Measurements from ENCODE around the gene ANKRD33.

The ANKRD33 gene

GRCh38 chr12:51867796-51868428 is 20.0 kb upstream of the ANKRD33 start:
- DNase-seq (ENCODE audit: low spot score in 2 of 2) (no peak), ATAC-seq (no peak)
- no peak overlapping the region for H3K27ac Mint-ChIP-seq
- no peaks in the 10 kb centered on the region for H3K9me3 Mint-ChIP-seq
- peaks cover 23% of the 10 kb centered on the region for H3K4me1 Mint-ChIP-seq
- H3K36me3 Mint-ChIP-seq: no peaks in the 10 kb centered on the region
- H3K4me3 Mint-ChIP-seq: no peak overlapping the region

GRCh38 chr12:51868821-51869495 is 18.9 kb upstream of the ANKRD33 start:
- Mint-ChIP-seq H3K4me1 (peaks cover 17% of the 10 kb centered on the region), H3K36me3 (no peaks in the 10 kb centered on the region), H3K27ac (no peak overlapping the region), H3K9me3 (no peaks in the 10 kb centered on the region), H3K4me3 (peak overlapping the region; percentile 21)
- no peak for DNase-seq (ENCODE audit: low spot score in 2 of 2)
- ATAC-seq: no peak

GRCh38 chr12:51869496-51869865 is 18.4 kb upstream of the ANKRD33 start:
- DNase-seq (ENCODE audit: low spot score in 2 of 2): no peak
- Mint-ChIP-seq H3K36me3 (no peaks in the 10 kb centered on the region), H3K4me1 (peaks cover 17% of the 10 kb centered on the region), H3K9me3 (no peaks in the 10 kb centered on the region), H3K27ac (no peak overlapping the region), H3K4me3 (no peak overlapping the region)
- ATAC-seq: no peak

GRCh38 chr12:51869931-51870330 is 18.0 kb upstream of the ANKRD33 start:
- H3K4me3 Mint-ChIP-seq: no peak overlapping the region
- H3K9me3 Mint-ChIP-seq: no peaks in the 10 kb centered on the region
- H3K4me1 Mint-ChIP-seq: peaks cover 17% of the 10 kb centered on the region
- DNase-seq (ENCODE audit: low spot score in 2 of 2) (no peak), ATAC-seq (no peak)
- H3K27ac Mint-ChIP-seq: peak overlapping the region; percentile 3
- no peaks in the 10 kb centered on the region for H3K36me3 Mint-ChIP-seq

DNA sequence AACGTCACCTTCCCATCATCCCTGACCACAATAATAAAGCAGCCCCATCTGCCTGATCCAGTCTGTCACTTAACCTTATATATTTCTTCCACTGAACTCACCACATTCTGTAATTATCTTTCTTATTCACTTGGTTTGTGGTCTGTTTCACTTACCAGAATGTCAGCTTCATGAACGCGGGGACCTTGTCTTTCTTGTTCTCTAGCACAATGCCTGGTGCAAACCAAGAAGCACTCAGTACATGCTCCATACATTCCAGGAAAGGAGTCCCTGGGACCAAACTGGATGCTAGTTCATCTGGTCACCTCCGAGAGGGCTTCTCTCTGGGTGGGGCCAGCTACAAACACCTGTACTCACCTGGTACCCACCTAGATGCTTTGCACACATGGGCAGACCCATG is 17.4 kb upstream of the ANKRD33 start:
- Mint-ChIP-seq H3K27ac (peak overlapping the region; percentile 3), H3K9me3 (no peaks in the 10 kb centered on the region), H3K4me1 (peaks cover 17% of the 10 kb centered on the region), H3K36me3 (no peaks in the 10 kb centered on the region), H3K4me3 (no peak overlapping the region)
- DNase-seq (ENCODE audit: low spot score in 2 of 2): no peak
- ATAC-seq: no peak

- Mint-ChIP-seq H3K27ac (no peak overlapping the region), H3K36me3 (no peaks in the 10 kb centered on the region), H3K9me3 (no peaks in the 10 kb centered on the region), H3K4me1 (peaks cover 17% of the 10 kb centered on the region), H3K4me3 (no peak overlapping the region)
- ATAC-seq (no peak), DNase-seq (ENCODE audit: low spot score in 2 of 2) (no peak)
These were observed 16.8 kb upstream of the ANKRD33 start for GRCh38 chr12:51871126-51871525.

DNA sequence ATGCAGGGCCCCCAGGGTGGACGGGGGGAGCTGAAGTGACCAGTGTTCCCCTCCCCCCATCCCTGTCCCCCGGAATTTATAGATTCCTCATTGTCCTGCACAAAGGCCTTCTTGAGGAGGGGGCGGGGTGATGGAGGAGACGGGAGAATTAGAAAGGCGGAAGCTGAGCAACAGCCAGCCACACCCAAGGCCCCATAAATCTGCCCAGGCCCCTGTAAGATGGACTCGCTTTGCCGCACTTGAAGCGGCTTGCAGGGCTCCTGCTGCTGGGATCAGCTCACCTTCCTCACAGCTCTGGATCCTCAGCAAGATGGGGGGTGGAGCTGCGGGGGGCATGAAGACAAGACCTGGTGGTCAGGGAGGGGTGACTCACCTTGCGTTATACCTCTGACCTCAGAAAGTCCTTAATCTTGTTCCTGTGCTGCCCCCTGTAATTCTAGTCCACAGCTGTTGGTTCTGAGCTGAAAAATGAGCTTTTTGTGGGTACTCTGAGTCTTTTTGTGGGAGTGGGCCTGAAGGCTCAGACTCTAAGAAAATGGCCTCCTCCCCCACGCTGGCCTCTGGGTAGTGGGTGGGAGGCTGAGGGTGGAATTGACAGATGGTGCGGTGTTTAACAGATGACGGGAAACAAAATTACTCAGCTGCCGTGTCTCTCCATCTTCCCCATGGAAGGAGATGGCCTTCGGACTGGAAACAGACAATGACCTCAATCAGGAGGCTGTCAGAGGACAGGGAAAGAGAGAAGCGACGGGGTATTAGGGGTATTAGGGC is 15.8 kb upstream of the ANKRD33 start:
- DNase-seq (ENCODE audit: low spot score in 2 of 2) (no peak), ATAC-seq (no peak)
- H3K36me3 Mint-ChIP-seq: no peaks in the 10 kb centered on the region
- H3K9me3 Mint-ChIP-seq: no peaks in the 10 kb centered on the region
- no peak overlapping the region for H3K4me3 Mint-ChIP-seq
- H3K27ac Mint-ChIP-seq: peak overlapping the region; percentile 23
- H3K4me1 Mint-ChIP-seq: peaks cover 17% of the 10 kb centered on the region

GRCh38 chr12:51872689-51872981 is 15.3 kb upstream of the ANKRD33 start:
- ATAC-seq (no peak), DNase-seq (ENCODE audit: low spot score in 2 of 2) (no peak)
- Mint-ChIP-seq H3K27ac (peak overlapping the region; percentile 23), H3K4me3 (no peak overlapping the region), H3K4me1 (peaks cover 17% of the 10 kb centered on the region), H3K36me3 (no peaks in the 10 kb centered on the region), H3K9me3 (no peaks in the 10 kb centered on the region)

- H3K9me3 Mint-ChIP-seq: no peaks in the 10 kb centered on the region
- no peaks in the 10 kb centered on the region for H3K36me3 Mint-ChIP-seq
- H3K4me3 Mint-ChIP-seq: no peak overlapping the region
- DNase-seq (ENCODE audit: low spot score in 2 of 2) (no peak), ATAC-seq (no peak)
- peaks cover 17% of the 10 kb centered on the region for H3K4me1 Mint-ChIP-seq
- H3K27ac Mint-ChIP-seq: peak overlapping the region; percentile 3
These were observed 14.5 kb upstream of the ANKRD33 start for GRCh38 chr12:51873251-51873994.

- no peak for DNase-seq (ENCODE audit: low spot score in 2 of 2)
- H3K4me3 Mint-ChIP-seq: no peak overlapping the region
- no peak for ATAC-seq
These were observed 13.9 kb upstream of the ANKRD33 start for GRCh38 chr12:51874000-51874399.

DNA sequence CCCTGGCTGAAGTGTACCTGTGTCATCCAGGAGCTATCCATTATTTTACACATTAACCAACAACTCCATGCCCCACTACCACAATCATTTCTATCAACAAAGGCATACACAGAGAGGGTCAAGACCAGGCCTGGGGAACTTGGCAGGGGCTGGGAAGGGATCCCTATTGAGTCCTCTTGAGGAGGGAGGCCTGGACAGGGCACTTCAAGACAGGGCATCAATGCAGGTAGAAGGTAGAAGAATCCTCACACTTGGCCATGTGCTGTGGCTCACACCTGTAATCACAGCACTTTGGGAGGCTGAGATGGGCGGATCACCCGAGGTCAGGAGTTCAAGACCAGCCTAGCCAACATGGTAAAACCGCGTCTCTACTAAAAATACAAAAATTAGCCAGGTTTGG is 13.4 kb upstream of the ANKRD33 start:
- Mint-ChIP-seq H3K4me1 (peaks cover 10% of the 10 kb centered on the region), H3K36me3 (no peaks in the 10 kb centered on the region), H3K4me3 (no peak overlapping the region), H3K27ac (peak overlapping the region; percentile 3), H3K9me3 (no peaks in the 10 kb centered on the region)
- DNase-seq (ENCODE audit: low spot score in 2 of 2): no peak
- no peak for ATAC-seq

More at GRCh38 chr12:51874000-51874399, 13.9 kb upstream of the ANKRD33 start:
- Mint-ChIP-seq H3K27ac (peak overlapping the region; percentile 3), H3K36me3 (no peaks in the 10 kb centered on the region), H3K4me1 (peaks cover 11% of the 10 kb centered on the region), H3K9me3 (no peaks in the 10 kb centered on the region)

GRCh38 chr12:51879102-51879501 is 8.8 kb upstream of the ANKRD33 start:
- Mint-ChIP-seq H3K36me3 (no peaks in the 10 kb centered on the region), H3K27ac (no peak overlapping the region), H3K9me3 (no peaks in the 10 kb centered on the region)

GRCh38 chr12:51883295-51883694 is 4.6 kb upstream of the ANKRD33 start:
- DNase-seq (ENCODE audit: low spot score in 2 of 2): no peak
- no peak for ATAC-seq
- no peaks in the 10 kb centered on the region for H3K36me3 Mint-ChIP-seq
- H3K4me3 Mint-ChIP-seq: no peak overlapping the region
- H3K27ac Mint-ChIP-seq: no peak overlapping the region
- peaks cover 8% of the 10 kb centered on the region for H3K4me1 Mint-ChIP-seq
- no peaks in the 10 kb centered on the region for H3K9me3 Mint-ChIP-seq

More at GRCh38 chr12:51879102-51879501, 8.8 kb upstream of the ANKRD33 start:
- no peak overlapping the region for H3K4me3 Mint-ChIP-seq
- ATAC-seq (no peak), DNase-seq (ENCODE audit: low spot score in 2 of 2) (no peak)
- H3K4me1 Mint-ChIP-seq: no peaks in the 10 kb centered on the region

- H3K4me3 Mint-ChIP-seq: no peak overlapping the region
- no peak overlapping the region for H3K27ac Mint-ChIP-seq
- H3K9me3 Mint-ChIP-seq: no peaks in the 10 kb centered on the region
- DNase-seq (ENCODE audit: low spot score in 2 of 2) (no peak), ATAC-seq (no peak)
- H3K4me1 Mint-ChIP-seq: peaks cover 8% of the 10 kb centered on the region
- H3K36me3 Mint-ChIP-seq: no peaks in the 10 kb centered on the region
These were observed 3.8 kb upstream of the ANKRD33 start for GRCh38 chr12:51883998-51884675.

DNA sequence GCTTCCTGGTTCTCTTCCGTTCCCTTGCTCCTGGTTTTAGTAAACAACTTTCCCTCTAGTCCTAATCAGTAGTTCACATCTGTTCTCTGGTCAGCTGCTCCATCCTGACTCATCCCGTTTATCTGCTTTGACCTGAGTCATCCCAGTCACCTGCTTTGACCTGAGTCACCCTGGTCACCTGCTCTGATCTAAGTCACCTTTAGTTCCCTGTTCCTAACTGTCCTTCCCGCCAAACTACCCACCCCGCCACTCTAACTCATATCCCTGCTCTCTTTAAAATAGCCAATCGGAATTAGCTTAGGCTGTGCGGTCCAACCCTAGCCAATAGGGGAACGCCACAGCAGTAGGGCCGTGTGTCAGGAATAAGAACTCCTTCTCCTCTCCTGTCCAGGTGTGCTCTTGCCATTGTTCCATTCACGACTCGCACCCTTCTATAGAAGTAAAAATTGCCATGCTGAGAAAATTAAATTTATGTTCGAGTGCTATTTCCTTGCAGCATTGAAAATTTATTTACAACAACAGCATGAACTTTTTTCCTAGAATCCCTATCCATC is 3.1 kb upstream of the ANKRD33 start:
- Mint-ChIP-seq H3K9me3 (no peaks in the 10 kb centered on the region), H3K4me1 (peaks cover 8% of the 10 kb centered on the region), H3K36me3 (no peaks in the 10 kb centered on the region), H3K4me3 (no peak overlapping the region), H3K27ac (peak overlapping the region; percentile 70)
- ATAC-seq (no peak), DNase-seq (ENCODE audit: low spot score in 2 of 2) (no peak)

Measured in stimulated activated effector memory CD8-positive, alpha-beta T cell treated with anti-CD3 and anti-CD28 coated beads, Interleukin-12 subunit alpha, Interleukin-12 subunit beta, amount 100 ng/mL, for 72 hours (primary cell).